SKM-1 treated with dmso at 0.1 percent for 144 hours (cell line): Measurements from ENCODE around the gene NRXN3.
"Not testable (repeated sequence)": the region's sequence is repeated elsewhere in the genome, so short reads cannot be mapped to it uniquely, and the experiment has no call there.

Experiments
- DNase-seq: peaks from one replicate; lab custom pipeline; 2025; ENCODE audit not compliant: unreplicated experiment; lab: John Stamatoyannopoulos, UW

Gene NRXN3

DNA sequence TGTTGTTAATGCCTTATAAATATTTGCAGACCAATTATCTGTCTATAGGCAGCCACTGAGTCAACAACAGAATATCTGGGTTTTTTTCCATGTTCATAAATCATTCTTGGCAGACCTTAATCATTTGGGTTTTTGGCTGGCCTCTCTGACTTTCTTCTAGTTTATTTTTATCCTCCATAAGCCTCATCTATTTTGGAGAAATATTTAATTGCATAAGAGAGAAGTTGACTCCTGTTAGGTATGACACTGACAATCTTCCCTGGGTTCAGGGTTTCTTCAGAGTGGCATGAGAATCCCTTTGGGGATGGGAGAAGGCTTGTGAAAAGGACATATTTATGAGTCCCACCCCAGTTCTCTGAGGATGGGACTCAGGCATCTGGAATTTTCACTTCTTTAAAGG lies 299.8 kb downstream of the NRXN3 start:
- no peak for DNase-seq

DNA sequence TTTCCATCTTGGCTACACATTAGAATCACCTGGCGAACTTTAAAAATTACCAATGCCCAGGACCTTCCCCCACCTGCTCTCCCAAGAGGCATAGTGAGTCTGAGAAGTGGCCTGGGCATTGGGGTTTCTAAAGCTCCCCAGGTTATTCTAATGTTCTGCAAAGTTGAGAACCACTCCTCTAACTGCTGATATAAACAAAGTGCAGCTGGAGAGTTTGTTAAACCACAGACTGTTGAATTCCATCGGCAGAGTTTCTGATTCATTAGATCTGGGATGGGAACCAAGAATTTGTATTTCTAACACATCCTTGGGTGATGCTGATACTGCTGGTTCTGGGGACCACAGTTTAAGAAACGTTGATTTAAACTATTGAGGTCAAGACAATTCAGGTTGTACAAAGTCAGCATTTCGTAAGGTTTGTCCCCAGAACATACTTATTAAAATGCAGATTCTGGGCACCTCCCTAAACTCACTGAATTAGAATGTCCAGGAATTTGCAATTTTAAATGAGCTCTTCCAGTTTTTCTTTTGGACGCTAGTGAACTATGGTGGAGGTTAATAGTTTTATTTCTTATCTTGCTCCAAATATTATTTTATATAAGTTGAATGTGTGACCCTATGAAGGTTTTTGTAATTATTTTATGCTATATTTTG lies 309.1 kb downstream of the NRXN3 start:
- no peak for DNase-seq

DNA sequence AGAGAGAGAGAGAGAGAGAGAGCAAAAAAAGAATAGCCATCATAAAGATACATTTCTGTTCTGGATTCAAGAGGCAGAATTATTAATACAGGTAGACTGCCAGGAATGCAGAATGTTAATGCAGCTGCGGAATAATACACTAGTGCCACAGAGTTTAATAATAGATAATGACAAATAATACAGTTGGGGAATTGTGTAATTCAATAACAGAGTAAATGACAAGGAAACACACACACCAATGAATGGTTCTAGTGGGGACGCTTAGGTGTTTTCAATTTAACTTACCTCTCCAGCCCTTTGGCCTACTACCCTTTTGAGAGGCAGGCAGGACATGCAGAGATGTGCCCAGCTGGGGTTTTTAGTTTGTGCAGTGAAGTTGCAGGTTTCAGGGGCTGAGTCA lies 313.9 kb downstream of the NRXN3 start:
- no peak for DNase-seq

- DNase-seq = no peak
Measured at GRCh38 chr14:78486081-78486480, 315.9 kb downstream of the NRXN3 start.

GRCh38 chr14:78486621-78487020 lies 316.4 kb downstream of the NRXN3 start:
- DNase-seq = no peak

DNA sequence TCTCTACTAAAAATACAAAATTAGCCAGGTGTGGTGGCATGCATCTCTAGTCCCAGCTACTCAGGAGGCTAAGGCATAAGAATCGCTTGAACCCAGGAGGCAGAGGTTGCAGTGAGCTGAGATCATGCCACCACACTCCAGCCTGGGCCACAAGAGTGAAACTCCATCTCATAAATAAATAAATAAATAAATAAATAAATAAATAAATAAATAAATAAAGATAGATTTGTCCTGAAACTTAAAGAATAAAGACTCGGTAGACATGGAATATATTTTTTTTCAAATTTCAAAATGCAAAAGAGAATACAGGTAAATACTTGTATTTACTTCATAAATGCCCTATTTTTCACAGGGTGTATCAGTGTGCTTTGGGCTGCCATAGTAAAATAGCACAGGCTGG lies 317.4 kb downstream of the NRXN3 start:
- DNase-seq = not testable (repeated sequence)

GRCh38 chr14:78488938-78489337 lies 318.8 kb downstream of the NRXN3 start:
- DNase-seq = no peak

- no peak for DNase-seq
Measured at GRCh38 chr14:78491048-78491447, 320.9 kb downstream of the NRXN3 start.

- no peak for DNase-seq
Measured at GRCh38 chr14:78498062-78498595, 328.0 kb downstream of the NRXN3 start.

DNA sequence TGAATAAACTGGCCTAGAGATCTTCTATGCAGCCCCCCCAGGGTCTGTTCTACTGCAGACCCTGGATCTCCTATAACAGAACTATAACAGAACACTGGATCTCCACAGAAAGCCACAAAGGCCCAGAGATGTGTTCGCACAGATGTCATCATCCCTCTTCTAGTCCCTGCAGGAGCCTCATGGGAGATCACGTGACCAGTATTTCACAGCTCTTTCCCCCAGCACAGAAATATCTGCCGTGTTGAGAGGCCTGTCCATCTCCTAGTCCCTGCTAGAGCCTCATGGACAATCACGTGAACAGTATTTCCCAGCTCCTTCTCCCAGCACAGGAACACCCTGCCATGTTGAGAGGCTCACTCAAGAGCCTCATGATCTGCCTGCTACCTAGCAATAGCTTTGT lies 331.7 kb downstream of the NRXN3 start:
- no peak for DNase-seq

- DNase-seq = no peak
Measured at GRCh38 chr14:78508023-78508422, 337.9 kb downstream of the NRXN3 start.

DNA sequence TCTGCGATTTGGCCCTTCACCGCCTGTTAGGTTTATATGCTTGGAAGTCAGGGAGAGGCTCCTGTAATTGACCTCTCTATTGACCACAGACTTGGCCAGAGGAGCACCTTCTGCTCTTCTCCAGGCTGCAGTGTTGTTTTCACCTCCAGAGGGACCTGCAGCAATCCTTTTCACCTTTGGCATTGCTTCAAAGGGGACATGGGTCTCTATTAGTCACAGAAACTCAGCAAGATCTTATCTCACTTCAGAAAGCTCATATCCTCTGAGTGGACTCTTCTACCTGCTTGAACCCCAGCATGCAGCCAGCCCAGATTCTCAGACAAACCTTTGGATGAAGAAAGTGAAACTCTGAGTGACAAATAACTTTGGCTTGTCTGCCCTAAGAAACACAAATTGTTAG lies 339.3 kb downstream of the NRXN3 start:
- DNase-seq = no peak

- no peak for DNase-seq
Measured at GRCh38 chr14:78512021-78512420, 341.8 kb downstream of the NRXN3 start.

DNA sequence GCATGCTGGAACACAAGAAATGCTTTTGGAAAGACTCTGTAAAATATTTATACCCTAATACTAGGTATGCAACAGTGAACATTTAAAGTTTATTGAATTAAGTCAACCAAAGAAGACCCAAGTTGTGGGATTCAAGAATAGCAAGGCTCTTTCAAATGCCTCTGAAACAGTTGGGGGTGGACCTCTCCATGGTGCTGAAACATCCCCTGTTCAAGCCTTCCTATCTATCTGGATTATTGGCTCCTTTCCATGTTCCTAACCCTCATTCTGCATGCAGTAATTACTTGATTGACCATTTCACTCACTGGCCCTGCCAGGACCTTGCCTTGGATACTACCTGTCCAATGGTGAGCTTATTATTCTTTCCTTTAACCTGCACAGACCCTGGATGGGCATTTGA lies 349.7 kb downstream of the NRXN3 start:
- no peak for DNase-seq

GRCh38 chr14:78524196-78524595 lies 354.0 kb downstream of the NRXN3 start:
- no peak for DNase-seq

DNA sequence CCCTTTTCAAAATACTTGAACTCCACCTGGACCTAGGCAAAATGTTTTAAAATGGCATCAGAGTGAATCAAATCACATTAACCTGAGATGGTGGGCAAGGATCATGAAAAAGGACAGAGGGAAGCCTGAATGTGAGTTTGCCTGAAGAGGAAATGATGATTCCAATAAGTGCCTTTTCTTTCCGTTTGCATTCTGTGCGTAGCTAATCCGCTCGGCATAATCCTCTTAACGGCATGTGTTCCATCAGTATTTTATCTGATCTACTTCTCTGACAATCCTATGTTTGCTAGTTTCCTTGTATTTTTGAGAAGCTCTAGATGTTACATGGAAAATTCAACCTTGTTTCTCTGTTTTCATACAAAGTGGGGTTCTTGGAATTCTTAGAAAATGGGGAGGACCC lies 354.6 kb downstream of the NRXN3 start:
- DNase-seq = no peak

GRCh38 chr14:78530078-78530477 lies 359.9 kb downstream of the NRXN3 start:
- no peak for DNase-seq

DNA sequence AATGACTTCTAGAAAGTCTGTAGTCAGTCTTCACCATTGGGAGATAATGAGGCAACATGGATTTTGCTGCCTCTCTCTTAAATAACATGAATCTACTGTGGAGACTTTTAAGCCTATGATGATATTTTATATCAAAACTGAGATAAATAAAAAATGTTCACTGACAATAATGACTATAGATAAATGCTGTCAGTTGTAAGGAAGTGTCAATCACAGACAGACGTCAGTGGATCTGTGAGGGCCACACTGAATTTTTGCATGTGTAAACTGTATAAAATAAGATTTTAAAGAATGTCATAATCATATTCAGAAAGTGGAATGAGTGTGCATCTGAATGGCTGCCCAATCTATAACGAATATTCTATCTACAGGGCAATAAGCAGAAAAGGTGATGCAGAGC lies 364.0 kb downstream of the NRXN3 start:
- no peak for DNase-seq

GRCh38 chr14:78535041-78535440 lies 364.9 kb downstream of the NRXN3 start:
- no peak for DNase-seq

- DNase-seq = not testable (repeated sequence)
Measured at GRCh38 chr14:78541788-78542187, 371.6 kb downstream of the NRXN3 start.

GRCh38 chr14:78543433-78543832 lies 373.3 kb downstream of the NRXN3 start:
- no peak for DNase-seq

DNA sequence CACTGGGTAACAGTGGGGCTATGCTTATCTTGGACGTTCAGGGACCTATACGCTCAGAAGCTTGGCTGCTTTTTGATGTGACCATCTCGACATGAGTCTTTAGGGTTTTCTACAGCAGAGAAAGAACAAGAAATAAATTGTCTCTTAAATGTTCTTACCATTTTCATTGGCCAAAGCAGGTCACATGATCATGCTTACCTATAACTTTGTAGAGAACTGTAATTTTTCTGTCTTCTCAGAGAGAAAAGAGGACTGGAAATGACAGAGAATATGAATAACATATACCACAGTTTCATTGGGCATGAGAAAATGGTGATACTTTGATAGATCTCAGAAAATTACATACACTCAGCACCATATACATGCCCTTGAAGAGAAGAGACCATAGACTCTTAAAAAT lies 390.9 kb downstream of the NRXN3 start:
- no peak for DNase-seq
